HG03060 (cell line): Measurements from ENCODE around the gene TNRC18.
"Not testable (repeated sequence)": the region's sequence is repeated elsewhere in the genome, so short reads cannot be mapped to it uniquely, and the experiment has no call there.

Experiments
- ATAC-seq: cut with Tn5 transposase; IDR thresholded peaks from one replicate; pipeline ENCODE4 v1.9.1; 2021; ENCODE audit warnings: low read depth, moderate number of reproducible peaks; ENCODE audit not compliant: unreplicated experiment

Gene TNRC18

GRCh38 chr7:5323800-5324781 lies 99.5 kb downstream of the TNRC18 start:
- not testable (repeated sequence) for ATAC-seq

- no peak for ATAC-seq
Measured at GRCh38 chr7:5322621-5323410, 100.8 kb downstream of the TNRC18 start.

- no peak for ATAC-seq
Measured at GRCh38 chr7:5320802-5321396, 102.7 kb downstream of the TNRC18 start.

DNA sequence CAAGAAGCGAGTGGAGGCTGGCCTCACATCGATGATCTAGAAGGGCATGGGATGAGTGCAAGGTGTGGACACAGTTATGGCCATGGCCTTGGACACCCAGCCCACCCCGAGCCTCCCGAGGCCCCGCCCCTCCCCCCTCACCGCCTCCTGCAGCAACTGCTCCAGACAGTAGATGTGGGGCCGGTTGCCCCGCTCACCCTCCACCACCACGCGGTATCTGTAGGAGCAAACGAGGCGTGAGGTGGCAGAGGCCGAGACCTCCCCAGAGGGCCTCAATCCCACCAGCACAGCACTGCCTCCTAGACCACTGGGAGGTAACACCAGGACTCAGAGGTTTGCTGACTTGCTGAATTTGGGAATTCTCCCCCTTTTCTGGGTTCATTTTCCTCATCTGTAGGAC lies 103.2 kb downstream of the TNRC18 start:
- no peak for ATAC-seq

- ATAC-seq, result not testable (repeated sequence)
Measured at GRCh38 chr7:5318613-5319012, 105.0 kb downstream of the TNRC18 start.

GRCh38 chr7:5315761-5316160 lies 107.9 kb downstream of the TNRC18 start:
- no peak for ATAC-seq

GRCh38 chr7:5314864-5315263 lies 108.8 kb downstream of the TNRC18 start:
- ATAC-seq, result no peak

- ATAC-seq, result not testable (repeated sequence)
Measured at GRCh38 chr7:5313076-5313885, 110.4 kb downstream of the TNRC18 start.

- not testable (repeated sequence) for ATAC-seq
Measured at GRCh38 chr7:5312276-5313070, 111.2 kb downstream of the TNRC18 start.

DNA sequence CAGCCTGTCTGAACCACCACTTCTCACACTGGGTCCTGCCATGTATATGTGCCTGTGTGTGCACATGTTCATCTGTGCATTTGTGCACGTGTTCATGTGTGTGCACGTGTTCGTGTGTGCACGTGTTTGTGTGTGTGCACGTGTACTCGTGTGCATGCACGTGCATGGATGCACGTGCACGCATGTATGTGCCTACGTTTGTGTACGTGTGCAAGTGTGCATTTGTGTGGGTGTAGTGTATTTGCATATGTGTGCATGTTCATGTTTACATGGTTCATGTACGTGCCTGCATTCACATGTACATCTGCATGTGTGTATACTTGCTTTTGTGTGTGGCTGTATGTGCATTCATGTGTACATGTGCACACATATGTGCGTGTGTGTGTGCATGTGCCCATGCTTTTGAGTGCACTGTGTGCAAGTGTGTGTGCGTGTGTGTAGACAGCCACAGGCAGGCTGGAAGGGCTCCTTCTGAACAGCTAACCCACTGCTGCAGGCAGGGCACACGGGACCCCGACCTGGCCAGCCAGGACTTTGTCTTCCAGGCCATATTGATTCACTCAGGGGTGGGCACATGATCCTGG lies 112.7 kb downstream of the TNRC18 start:
- no peak for ATAC-seq

DNA sequence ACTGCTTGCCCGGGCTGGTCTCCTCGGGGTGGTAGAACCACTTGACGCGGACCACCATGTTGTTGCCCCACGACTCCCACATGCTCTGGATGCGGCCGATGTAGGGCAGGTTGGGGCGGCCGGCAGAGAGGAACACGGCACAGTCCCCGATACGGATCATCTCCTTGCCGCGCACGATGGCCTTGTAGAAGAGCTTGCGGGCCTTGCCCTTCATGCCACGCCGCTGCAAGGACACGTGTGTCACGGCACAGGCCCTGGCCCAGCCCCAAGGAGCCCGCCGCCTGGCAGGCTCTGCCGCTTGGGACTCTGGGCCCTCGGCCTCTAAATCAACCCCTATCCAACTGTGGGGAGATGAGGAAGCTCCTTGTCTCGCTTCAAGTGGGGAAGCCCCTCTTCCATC lies 114.5 kb downstream of the TNRC18 start:
- no peak for ATAC-seq

- ATAC-seq, result not testable (repeated sequence)
Measured at GRCh38 chr7:5307221-5308142, 116.2 kb downstream of the TNRC18 start.

- ATAC-seq, result not testable (repeated sequence)
Measured at GRCh38 chr7:5305050-5305449, 118.6 kb downstream of the TNRC18 start.

DNA sequence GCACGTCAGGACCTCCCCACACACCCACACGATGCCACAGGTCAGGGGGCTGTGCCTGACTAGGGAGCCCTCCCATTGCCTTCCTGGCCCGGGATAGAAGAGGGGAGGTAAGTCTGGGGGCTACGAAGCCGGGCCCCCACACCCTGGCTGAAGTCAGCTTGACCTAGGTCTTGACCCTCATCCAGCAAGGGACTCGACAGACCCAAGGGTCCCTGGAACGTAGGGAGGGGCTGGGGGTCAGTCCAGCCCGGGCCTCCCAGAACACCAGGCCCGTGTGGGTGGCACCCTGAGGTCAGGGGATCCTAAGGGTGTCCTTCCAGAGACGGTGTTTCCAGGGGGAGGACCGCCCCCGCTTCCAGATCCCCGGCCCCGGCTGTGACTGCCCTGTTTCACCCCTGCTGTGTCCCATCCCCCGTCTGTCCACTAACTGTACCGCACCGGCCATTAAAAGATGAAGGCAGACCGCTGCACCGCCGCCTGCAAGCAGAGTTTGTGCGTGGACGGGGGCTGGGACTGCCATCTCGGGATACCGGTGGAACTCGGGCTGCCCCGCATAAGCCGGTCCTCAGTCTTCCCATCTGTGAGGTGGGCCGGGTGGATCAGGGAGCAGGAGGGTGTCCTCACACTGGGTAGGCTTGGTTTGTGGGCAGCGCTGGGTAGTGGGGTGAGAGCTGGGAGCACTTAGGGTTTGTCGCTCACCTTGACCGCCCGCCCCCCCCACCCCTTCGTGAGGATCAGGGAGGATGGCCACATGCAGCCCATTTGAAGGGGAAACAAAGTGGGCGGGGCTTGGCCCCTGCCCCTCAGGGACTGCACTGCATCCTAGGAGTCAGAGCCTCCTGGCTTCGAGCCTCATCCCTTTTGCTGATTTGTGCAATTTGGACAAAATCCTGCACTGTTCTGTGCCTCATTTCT lies 119.8 kb downstream of the TNRC18 start:
- no peak for ATAC-seq

DNA sequence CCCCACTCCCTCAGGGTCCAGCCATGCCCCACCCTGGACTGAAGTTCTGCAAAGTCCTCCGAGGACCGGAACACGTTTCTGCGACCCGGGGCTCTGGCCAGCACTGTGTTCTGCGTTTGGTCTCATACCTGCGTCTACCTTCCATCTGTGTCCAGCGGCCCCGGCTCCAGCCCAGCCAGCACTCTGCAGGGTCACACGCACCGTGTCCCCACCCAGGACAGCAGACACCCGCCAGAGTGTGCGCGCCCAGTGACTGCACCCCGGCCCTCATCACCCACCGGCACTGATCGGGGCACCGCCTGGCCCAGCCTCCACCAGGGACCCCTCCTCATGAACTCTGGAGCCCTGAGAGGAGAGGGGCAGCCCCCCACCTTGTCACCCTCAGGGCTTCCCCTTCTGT lies 120.6 kb downstream of the TNRC18 start:
- ATAC-seq, result no peak

DNA sequence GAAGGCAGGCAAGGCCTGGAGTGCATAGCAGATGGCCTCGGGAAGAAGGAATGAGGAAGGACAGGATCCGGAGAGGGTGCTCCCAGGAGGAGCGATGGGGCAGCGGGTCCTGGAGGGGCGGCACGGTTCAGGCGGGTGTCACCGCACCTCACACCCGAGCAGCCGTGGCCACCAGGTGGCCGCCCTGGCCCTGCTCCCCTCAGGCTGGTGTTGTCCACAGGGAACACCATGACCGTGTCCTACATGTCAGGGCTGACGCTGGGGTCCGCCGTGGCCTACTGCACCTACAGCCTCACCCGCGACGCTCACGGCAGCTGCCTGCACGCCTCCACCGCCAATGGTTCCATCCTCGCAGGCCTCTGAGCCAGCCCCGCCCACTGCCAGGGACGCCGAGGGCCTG lies 121.1 kb downstream of the TNRC18 start:
- no peak for ATAC-seq

DNA sequence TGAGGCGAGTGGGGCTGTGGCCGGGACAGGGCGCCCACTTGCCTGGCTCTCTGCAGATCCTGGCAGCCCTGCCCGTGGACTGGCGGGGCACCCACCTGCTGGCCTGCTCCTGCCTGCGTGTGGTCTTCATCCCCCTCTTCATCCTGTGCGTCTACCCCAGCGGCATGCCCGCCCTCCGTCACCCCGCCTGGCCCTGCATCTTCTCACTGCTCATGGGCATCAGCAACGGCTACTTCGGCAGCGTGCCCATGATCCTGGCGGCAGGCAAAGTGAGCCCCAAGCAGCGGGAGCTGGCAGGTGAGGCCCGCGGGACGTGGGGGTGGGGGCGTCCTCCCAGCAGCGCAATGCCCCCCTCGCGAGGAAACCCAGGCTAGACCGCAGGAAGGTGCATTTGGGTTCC lies 123.3 kb downstream of the TNRC18 start:
- ATAC-seq, result no peak
